Sigmoid colon (tissue), 3 donors: ENCODE data around the gene TGFBR1.

Experiments
- POLR2A ChIP-seq, 2 donors: fragments of 450-650 bp; IDR thresholded peaks; one replicate each; pipeline ENCODE4 v1.6.1; 2016; ENCODE audit warnings: antibody characterized with exemption in 2 of 2, mild to moderate bottlenecking in 2 of 2, moderate library complexity in 2 of 2
- TF ChIP-seq, protein P1 (sequence below), 4 experiments: fragments of 450-650 bp in 3 of 4; fragments of 200-600 bp in 1 of 4; IDR thresholded peaks; one replicate each; pipeline ENCODE4 v1.5.1; 2016 to 2019; ENCODE audit warnings: antibody characterized with exemption in 4 of 4, mild to moderate bottlenecking in 3 of 4, moderate library complexity in 2 of 4

DNA sequence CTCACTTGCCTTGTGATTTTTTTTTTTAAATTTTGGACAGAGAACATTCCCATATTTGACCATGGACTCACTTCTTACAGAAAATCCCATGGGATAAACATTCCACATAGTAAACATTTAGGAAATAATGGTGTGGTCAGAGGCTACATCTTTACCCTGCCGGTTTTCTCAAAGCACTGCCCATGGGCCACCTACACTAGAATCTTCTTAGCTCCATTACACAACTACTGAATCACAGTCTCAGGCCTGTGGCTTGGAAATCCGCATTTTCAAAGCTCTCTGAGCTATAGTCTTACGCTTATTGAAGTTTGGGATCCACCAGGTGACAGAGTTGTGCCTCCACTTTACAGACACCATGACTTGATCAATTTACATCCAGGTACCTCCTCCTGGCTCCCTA lies 77.4 kb downstream of the TGFBR1 start:
- no peak for TF ChIP-seq POLR2A (IDR thresholded peaks at IDR 0.05)
- TF ChIP-seq, protein P1, sequence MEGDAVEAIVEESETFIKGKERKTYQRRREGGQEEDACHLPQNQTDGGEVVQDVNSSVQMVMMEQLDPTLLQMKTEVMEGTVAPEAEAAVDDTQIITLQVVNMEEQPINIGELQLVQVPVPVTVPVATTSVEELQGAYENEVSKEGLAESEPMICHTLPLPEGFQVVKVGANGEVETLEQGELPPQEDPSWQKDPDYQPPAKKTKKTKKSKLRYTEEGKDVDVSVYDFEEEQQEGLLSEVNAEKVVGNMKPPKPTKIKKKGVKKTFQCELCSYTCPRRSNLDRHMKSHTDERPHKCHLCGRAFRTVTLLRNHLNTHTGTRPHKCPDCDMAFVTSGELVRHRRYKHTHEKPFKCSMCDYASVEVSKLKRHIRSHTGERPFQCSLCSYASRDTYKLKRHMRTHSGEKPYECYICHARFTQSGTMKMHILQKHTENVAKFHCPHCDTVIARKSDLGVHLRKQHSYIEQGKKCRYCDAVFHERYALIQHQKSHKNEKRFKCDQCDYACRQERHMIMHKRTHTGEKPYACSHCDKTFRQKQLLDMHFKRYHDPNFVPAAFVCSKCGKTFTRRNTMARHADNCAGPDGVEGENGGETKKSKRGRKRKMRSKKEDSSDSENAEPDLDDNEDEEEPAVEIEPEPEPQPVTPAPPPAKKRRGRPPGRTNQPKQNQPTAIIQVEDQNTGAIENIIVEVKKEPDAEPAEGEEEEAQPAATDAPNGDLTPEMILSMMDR (IDR thresholded peaks at IDR 0.05): no peak
